WTC11 (cell line): Measurements from ENCODE around the gene TMEM158.

ENCODE experiments used
- GABPB1 ChIP-seq: sonication (generic); formaldehyde crosslinking; IDR thresholded peaks from 2 replicates; pipeline ENCODE4 v1.8.1; 2023; ENCODE audit warnings: mild to moderate bottlenecking, missing genetic modification reagents
- GTF2I ChIP-seq: fragments of 250-450 bp; sonication (Bioruptor Pico); conservative IDR thresholded peaks from 2 replicates; pipeline ENCODE4 v1.4.0; 2021; ENCODE audit warnings: mild to moderate bottlenecking
- NFE2L1 ChIP-seq: sonication (generic); formaldehyde crosslinking; IDR thresholded peaks from 2 replicates; pipeline ENCODE4 v1.8.1; 2023; ENCODE audit warnings: missing genetic modification reagents
- NFYB ChIP-seq: sonication (generic); formaldehyde crosslinking; conservative IDR thresholded peaks from 2 replicates; pipeline ENCODE4 v1.8.0; 2022; ENCODE audit warnings: low read depth, missing genetic modification reagents
- NR2C2 ChIP-seq: sonication (generic); formaldehyde crosslinking; IDR thresholded peaks from 2 replicates; pipeline ENCODE4 v1.8.0; 2022; ENCODE audit warnings: mild to moderate bottlenecking, missing genetic modification reagents
- TCF7 ChIP-seq: sonication (generic); formaldehyde crosslinking; IDR thresholded peaks from 2 replicates; pipeline ENCODE4 v1.8.0; 2022; ENCODE audit warnings: mild to moderate bottlenecking, low read depth, missing genetic modification reagents, moderate library complexity
- ZNF317 ChIP-seq: sonication (generic); formaldehyde crosslinking; IDR thresholded peaks from 2 replicates; pipeline ENCODE4 v1.8.1; 2023; ENCODE audit warnings: low read depth, mild to moderate bottlenecking, moderate library complexity, missing genetic modification reagents, borderline replicate concordance
- ZNF416 ChIP-seq: fragments of 250-450 bp; sonication (Bioruptor Pico); IDR thresholded peaks from 2 replicates; pipeline ENCODE4 v1.9.0; 2021; ENCODE audit warnings: mild to moderate bottlenecking, inconsistent platforms
- TF ChIP-seq, protein P1 (sequence below): fragments of 200-600 bp; IDR thresholded peaks from 2 replicates; pipeline ENCODE4 v1.8.0; 2022; ENCODE audit warnings: antibody characterized with exemption
- TF ChIP-seq, protein P2 (sequence below): sonication (generic); formaldehyde crosslinking; IDR thresholded peaks from 2 replicates; pipeline ENCODE4 v1.8.1; 2023; ENCODE audit warnings: mild to moderate bottlenecking, missing genetic modification reagents, moderate library complexity
- TF ChIP-seq, protein P3 (sequence below): sonication (generic); formaldehyde crosslinking; IDR thresholded peaks from 2 replicates; pipeline ENCODE4 v1.8.1; 2023; ENCODE audit warnings: mild to moderate bottlenecking, missing genetic modification reagents, borderline replicate concordance
- TF ChIP-seq, protein P4 (sequence below): sonication (generic); formaldehyde crosslinking; IDR thresholded peaks from 2 replicates; pipeline ENCODE4 v1.8.0; 2022; ENCODE audit warnings: mild to moderate bottlenecking, missing genetic modification reagents
- TF ChIP-seq, protein P5 (sequence below): fragments of 250-450 bp; sonication (Bioruptor Pico); IDR thresholded peaks from 2 replicates; pipeline ENCODE4 v1.9.0; 2021; ENCODE audit warnings: moderate library complexity, mild to moderate bottlenecking, inconsistent platforms, borderline replicate concordance

DNA sequence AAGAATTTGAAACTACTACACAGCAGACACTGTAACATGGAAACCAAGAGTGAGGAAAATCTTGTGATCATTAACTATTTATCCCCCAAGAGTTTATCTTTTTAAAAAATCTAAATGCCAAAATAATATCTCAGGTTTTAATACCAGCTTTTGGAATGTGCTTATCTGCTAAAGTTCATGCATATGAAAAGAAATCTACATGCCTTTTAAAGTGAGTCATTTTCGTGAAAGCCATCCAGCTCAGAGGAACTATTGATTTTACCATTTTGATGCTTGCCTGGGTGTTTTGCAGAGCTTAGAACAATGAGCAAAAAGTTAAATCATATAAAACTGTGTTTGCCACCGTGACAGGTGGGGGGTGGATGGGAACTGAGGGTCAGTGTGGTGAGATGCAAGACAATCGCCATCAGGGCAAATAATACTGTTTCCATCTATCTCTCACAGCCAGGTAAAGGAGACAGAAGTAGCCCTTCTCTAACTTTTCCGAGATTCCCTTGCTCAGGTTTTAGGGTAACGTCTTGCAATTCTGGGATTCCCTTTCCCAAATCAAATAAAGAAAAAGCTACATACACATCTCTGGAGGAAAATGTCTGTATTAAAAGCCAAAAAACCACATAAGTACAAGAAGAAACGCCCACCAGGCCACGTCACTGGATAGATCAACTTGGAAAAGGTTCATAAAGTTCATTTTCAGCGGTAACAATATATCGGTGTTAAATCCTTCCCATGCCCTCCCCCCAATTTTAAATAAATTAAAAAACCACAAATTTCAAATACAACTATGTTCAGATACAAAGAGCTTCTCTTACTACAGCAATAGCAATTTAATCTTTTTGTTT, 2.0 kb downstream of the TMEM158 start:
- TF ChIP-seq, protein P1, sequence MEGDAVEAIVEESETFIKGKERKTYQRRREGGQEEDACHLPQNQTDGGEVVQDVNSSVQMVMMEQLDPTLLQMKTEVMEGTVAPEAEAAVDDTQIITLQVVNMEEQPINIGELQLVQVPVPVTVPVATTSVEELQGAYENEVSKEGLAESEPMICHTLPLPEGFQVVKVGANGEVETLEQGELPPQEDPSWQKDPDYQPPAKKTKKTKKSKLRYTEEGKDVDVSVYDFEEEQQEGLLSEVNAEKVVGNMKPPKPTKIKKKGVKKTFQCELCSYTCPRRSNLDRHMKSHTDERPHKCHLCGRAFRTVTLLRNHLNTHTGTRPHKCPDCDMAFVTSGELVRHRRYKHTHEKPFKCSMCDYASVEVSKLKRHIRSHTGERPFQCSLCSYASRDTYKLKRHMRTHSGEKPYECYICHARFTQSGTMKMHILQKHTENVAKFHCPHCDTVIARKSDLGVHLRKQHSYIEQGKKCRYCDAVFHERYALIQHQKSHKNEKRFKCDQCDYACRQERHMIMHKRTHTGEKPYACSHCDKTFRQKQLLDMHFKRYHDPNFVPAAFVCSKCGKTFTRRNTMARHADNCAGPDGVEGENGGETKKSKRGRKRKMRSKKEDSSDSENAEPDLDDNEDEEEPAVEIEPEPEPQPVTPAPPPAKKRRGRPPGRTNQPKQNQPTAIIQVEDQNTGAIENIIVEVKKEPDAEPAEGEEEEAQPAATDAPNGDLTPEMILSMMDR, result no peak
- TF ChIP-seq GTF2I (CRISPR knock-in tag) (no peak), NR2C2 (CRISPR knock-in tag) (no peak), NFYB (CRISPR knock-in tag) (no peak), ZNF317 (CRISPR knock-in tag) (no peak), ZNF416 (CRISPR knock-in tag) (no peak), GABPB1 (CRISPR knock-in tag) (no peak), NFE2L1 (CRISPR knock-in tag) (no peak), TCF7 (CRISPR knock-in tag) (no peak)
- TF ChIP-seq, protein P2, sequence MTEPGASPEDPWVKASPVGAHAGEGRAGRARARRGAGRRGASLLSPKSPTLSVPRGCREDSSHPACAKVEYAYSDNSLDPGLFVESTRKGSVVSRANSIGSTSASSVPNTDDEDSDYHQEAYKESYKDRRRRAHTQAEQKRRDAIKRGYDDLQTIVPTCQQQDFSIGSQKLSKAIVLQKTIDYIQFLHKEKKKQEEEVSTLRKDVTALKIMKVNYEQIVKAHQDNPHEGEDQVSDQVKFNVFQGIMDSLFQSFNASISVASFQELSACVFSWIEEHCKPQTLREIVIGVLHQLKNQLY (CRISPR knock-in tag), result no peak
- TF ChIP-seq, protein P3, sequence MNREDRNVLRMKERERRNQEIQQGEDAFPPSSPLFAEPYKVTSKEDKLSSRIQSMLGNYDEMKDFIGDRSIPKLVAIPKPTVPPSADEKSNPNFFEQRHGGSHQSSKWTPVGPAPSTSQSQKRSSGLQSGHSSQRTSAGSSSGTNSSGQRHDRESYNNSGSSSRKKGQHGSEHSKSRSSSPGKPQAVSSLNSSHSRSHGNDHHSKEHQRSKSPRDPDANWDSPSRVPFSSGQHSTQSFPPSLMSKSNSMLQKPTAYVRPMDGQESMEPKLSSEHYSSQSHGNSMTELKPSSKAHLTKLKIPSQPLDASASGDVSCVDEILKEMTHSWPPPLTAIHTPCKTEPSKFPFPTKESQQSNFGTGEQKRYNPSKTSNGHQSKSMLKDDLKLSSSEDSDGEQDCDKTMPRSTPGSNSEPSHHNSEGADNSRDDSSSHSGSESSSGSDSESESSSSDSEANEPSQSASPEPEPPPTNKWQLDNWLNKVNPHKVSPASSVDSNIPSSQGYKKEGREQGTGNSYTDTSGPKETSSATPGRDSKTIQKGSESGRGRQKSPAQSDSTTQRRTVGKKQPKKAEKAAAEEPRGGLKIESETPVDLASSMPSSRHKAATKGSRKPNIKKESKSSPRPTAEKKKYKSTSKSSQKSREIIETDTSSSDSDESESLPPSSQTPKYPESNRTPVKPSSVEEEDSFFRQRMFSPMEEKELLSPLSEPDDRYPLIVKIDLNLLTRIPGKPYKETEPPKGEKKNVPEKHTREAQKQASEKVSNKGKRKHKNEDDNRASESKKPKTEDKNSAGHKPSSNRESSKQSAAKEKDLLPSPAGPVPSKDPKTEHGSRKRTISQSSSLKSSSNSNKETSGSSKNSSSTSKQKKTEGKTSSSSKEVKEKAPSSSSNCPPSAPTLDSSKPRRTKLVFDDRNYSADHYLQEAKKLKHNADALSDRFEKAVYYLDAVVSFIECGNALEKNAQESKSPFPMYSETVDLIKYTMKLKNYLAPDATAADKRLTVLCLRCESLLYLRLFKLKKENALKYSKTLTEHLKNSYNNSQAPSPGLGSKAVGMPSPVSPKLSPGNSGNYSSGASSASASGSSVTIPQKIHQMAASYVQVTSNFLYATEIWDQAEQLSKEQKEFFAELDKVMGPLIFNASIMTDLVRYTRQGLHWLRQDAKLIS (CRISPR knock-in tag), result no peak
- TF ChIP-seq, protein P4, sequence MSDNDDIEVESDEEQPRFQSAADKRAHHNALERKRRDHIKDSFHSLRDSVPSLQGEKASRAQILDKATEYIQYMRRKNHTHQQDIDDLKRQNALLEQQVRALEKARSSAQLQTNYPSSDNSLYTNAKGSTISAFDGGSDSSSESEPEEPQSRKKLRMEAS (CRISPR knock-in tag), result no peak
- TF ChIP-seq, protein P5, sequence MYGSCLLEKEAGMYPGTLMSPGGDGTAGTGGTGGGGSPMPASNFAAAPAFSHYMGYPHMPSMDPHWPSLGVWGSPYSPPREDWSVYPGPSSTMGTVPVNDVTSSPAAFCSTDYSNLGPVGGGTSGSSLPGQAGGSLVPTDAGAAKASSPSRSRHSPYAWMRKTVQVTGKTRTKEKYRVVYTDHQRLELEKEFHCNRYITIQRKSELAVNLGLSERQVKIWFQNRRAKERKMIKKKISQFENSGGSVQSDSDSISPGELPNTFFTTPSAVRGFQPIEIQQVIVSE (CRISPR knock-in tag), result no peak
